Esophagus squamous epithelium (tissue), 5 donors: ENCODE measurements around the gene EFNA4. TPM values are rescaled to one million over a fixed set of nuclear protein-coding genes. Genes with fewer than 3 reads are reported as not detected.

Experiments
- DNase-seq: peaks from one replicate; lab custom pipeline; 2025; lab: John Stamatoyannopoulos, UW
- H3K27ac ChIP-seq, 4 donors: fragments of 200-600 bp; sonication (generic); one replicate each; pipeline ENCODE4 v1.5.1; 2016 to 2019; ENCODE audit warnings: mild to moderate bottlenecking in 1 of 4
- H3K27me3 ChIP-seq, 4 donors: fragments of 200-600 bp; sonication (generic); 1 replicate in 3 of 4; 2 replicates in 1 of 4; pipeline versions ENCODE4 v1.5.1 to v1.6.0; 2017 to 2021; ENCODE audit warnings: antibody characterized with exemption in 1 of 4
- H3K36me3 ChIP-seq, 3 donors: fragments of 200-600 bp; sonication (generic); one replicate each; pipeline ENCODE4 v1.5.1; 2016 to 2019
- H3K4me1 ChIP-seq, 3 donors: fragments of 200-600 bp; sonication (generic); one replicate each; pipeline ENCODE4 v1.5.1; 2017 to 2019
- H3K4me3 ChIP-seq, 4 donors: fragments of 200-600 bp; sonication (generic); 1 replicate in 3 of 4; 2 replicates in 1 of 4; pipeline ENCODE4 v1.5.1; 2016 to 2019; ENCODE audit warnings: mild to moderate bottlenecking in 2 of 4, moderate library complexity in 1 of 4
- H3K9me3 ChIP-seq, 3 donors: fragments of 200-600 bp; sonication (generic); one replicate each; pipeline ENCODE4 v1.5.1; 2016 to 2019
- CTCF ChIP-seq, 6 experiments: fragments of 450-650 bp in 4 of 6; fragments of 200-600 bp in 2 of 6; sonication (generic) in 2 of 6; IDR thresholded peaks; one replicate each; pipeline ENCODE4 v1.5.1; 2016 to 2019; ENCODE audit warnings: antibody characterized with exemption in 6 of 6, mild to moderate bottlenecking in 4 of 6, moderate library complexity in 4 of 6
- POLR2A ChIP-seq, 4 donors: fragments of 450-650 bp; IDR thresholded peaks; one replicate each; pipeline ENCODE4 v1.6.1; 2017; ENCODE audit warnings: antibody characterized with exemption in 4 of 4, mild to moderate bottlenecking in 4 of 4, moderate library complexity in 3 of 4
- WGBS, 2 donors: methylation state at CpG; one replicate each; pipeline ENCODE4 v1.1.5; 2018; 5-methylcytosine and 5-hydroxymethylcytosine counted together
- intact Hi-C: fragments of 100-400 bp; cut with DNase I; formaldehyde crosslinking; loops from one replicate; pipeline ENCODE4 v1.15.0; 2022
- total RNA-seq, 4 donors: library from RNA; depleted of rRNA; stranded (reverse); fragments of >200 nt; gene quantifications; one replicate each; pipeline ENCODE4 v1.1.0, GENCODE V29; 2016
- donor health status: DM: yes; HTN: yes; CAD: no.

EFNA4 gene
- total RNA-seq, 4 donors from 2014 or later: 8.1 to 22.9 (median 12.2) TPM

GRCh38 chr1:155071701-155072100 is 8.2 kb downstream of the EFNA4 start:
- Histone ChIP-seq H3K4me1 (peaks cover 18 to 51% (median 21%) of the 10 kb centered on the region in 3 donors), H3K4me3 (peak overlapping the region in 2 of 4 donors; percentile 42 to 47), H3K27ac (peak overlapping the region in 3 of 4 donors; percentile 81 to 89 (median 85)), H3K36me3 (peaks cover 0 to 29% (median 0%) of the 10 kb centered on the region in 3 donors), H3K27me3 (no peaks in the 10 kb centered on the region), H3K9me3 (no peaks in the 10 kb centered on the region)
- WGBS, 2 donors: 33 to 79% methylated on average over 1 to 8 of the region's 14 CpGs
- intact Hi-C loops: no loop called here
- no peak for TF ChIP-seq POLR2A (IDR thresholded peaks at IDR 0.05)
- DNase-seq: no peak

GRCh38 chr1:155072531-155073289 is 9.2 kb downstream of the EFNA4 start:
- intact Hi-C loops: no loop called here
- peaks cover 18 to 56% (median 21%) of the 10 kb centered on the region in 3 donors for H3K4me1 ChIP-seq
- H3K27me3 ChIP-seq: no peaks in the 10 kb centered on the region
- TF ChIP-seq POLR2A (IDR thresholded peaks at IDR 0.05) (no peak), CTCF (IDR thresholded peaks at IDR 0.05) (no peak)
- 42 to 45% methylated on average over 5 to 7 of the region's 7 CpGs for WGBS, 2 donors
- peak overlapping the region in 2 of 4 donors; percentile 22 to 54 for H3K27ac ChIP-seq
- H3K36me3 ChIP-seq: peaks cover 0 to 22% (median 0%) of the 10 kb centered on the region in 3 donors
- no peaks in the 10 kb centered on the region for H3K9me3 ChIP-seq
- DNase-seq: no peak
- no peak overlapping the region for H3K4me3 ChIP-seq

GRCh38 chr1:155073377-155074242 is 10.1 kb downstream of the EFNA4 start:
- Histone ChIP-seq H3K4me1 (peaks cover 24 to 64% (median 27%) of the 10 kb centered on the region in 3 donors), H3K4me3 (no peak overlapping the region), H3K27me3 (peaks cover 0 to under 1% (median 0%) of the 10 kb centered on the region in 4 donors), H3K9me3 (no peaks in the 10 kb centered on the region), H3K27ac (peak overlapping the region in 3 of 4 donors; percentile 22 to 54 (median 35)), H3K36me3 (peaks cover 0 to 13% (median 0%) of the 10 kb centered on the region in 3 donors)
- no peak for DNase-seq
- 43 to 70% methylated on average over 1 to 2 of the region's 3 CpGs for WGBS, 2 donors
- TF ChIP-seq POLR2A (IDR thresholded peaks at IDR 0.05): no peak
- intact Hi-C loops: no loop called here

GRCh38 chr1:155075535-155075934 is 12.0 kb downstream of the EFNA4 start:
- peaks cover 0 to 20% (median 10%) of the 10 kb centered on the region in 4 donors for H3K27me3 ChIP-seq
- H3K27ac ChIP-seq: no peak overlapping the region
- intact Hi-C loops: no loop called here
- WGBS, 2 donors: 68 to 72% methylated on average over 3 to 4 of the region's 5 CpGs
- no peaks in the 10 kb centered on the region for H3K36me3 ChIP-seq
- no peak for TF ChIP-seq CTCF (IDR thresholded peaks at IDR 0.05)
- no peak for TF ChIP-seq POLR2A (IDR thresholded peaks at IDR 0.05)
- H3K4me1 ChIP-seq: peaks cover 35 to 70% (median 36%) of the 10 kb centered on the region in 3 donors
- H3K9me3 ChIP-seq: no peaks in the 10 kb centered on the region
- H3K4me3 ChIP-seq: no peak overlapping the region
- DNase-seq: no peak

GRCh38 chr1:155076371-155076770 is 12.8 kb downstream of the EFNA4 start:
- H3K27ac ChIP-seq: no peak overlapping the region
- H3K9me3 ChIP-seq: no peaks in the 10 kb centered on the region
- whole genome bisulfite sequencing, 2 donors: 67 to 86% methylated on average over 1 of the region's 1 CpG

More at GRCh38 chr1:155076371-155076770, 12.8 kb downstream of the EFNA4 start:
- Histone ChIP-seq H3K36me3 (no peaks in the 10 kb centered on the region), H3K27me3 (peaks cover 0 to 28% (median 12%) of the 10 kb centered on the region in 4 donors), H3K4me1 (peaks cover 37 to 70% (median 39%) of the 10 kb centered on the region in 3 donors), H3K4me3 (no peak overlapping the region)
- no peak for TF ChIP-seq POLR2A (IDR thresholded peaks at IDR 0.05)
- TF ChIP-seq CTCF (IDR thresholded peaks at IDR 0.05): no peak
- DNase-seq: no peak
- intact Hi-C loops: no loop called here
